Measurements from ENCODE around the gene ANO10.

GRCh38 chr3:43613976-43614375 is 7.8 kb downstream of the ANO10 start:
- TF ChIP-seq EGR1 (IDR thresholded peaks at IDR 0.05) (no peak), TAF1 (IDR thresholded peaks at IDR 0.05; ENCODE audit: low read depth) (no peak), MAX (IDR thresholded peaks at IDR 0.05) (no peak), EP300 (IDR thresholded peaks at IDR 0.05; ENCODE audit: borderline replicate concordance) (no peak), YY1 (IDR thresholded peaks at IDR 0.05; ENCODE audit: low read depth) (no peak), TCF12 (IDR thresholded peaks at IDR 0.05; ENCODE audit: low read depth) (no peak), RAD21 (IDR thresholded peaks at IDR 0.05; ENCODE audit: low read depth) (no peak), USF1 (IDR thresholded peaks at IDR 0.05) (no peak), TEAD4 (IDR thresholded peaks at IDR 0.05) (no peak), ZBTB7A (IDR thresholded peaks at IDR 0.05; ENCODE audit: low read depth) (no peak), CREB1 (IDR thresholded peaks at IDR 0.05; ENCODE audit: low read depth) (no peak), REST (IDR thresholded peaks at IDR 0.05; ENCODE audit: low read depth) (no peak), FOXM1 (IDR thresholded peaks at IDR 0.05; ENCODE audit: borderline replicate concordance, low read depth) (no peak), CEBPB (IDR thresholded peaks at IDR 0.05) (no peak)
